ENCODE results near the gene PCNX2. TPM values are rescaled to one million over a fixed set of nuclear protein-coding genes. Genes with fewer than 3 reads are reported as not detected.

PCNX2 gene
- total RNA-seq, 1 experiment from 2014 or later, result 15.3 TPM

DNA sequence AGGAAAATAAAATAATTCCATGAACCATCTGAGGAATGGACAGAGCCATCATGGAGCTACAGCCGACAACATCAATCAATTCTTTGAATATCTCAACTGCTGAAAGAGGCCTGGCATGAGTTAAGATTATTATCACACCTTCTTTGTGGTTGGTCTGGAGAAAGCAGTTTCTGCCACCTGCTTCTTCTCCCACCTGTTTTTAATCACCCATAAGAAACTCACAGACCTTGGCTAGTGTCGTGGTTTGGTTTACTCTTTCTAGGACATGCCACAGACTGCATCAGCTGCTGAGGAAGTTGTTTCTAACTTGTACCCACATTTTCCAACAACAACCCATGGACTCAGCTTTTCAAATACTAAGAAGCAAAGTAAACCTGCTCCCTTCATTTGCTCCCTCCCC lies 279.6 kb downstream of the PCNX2 start:
- intact Hi-C loops (cut with micrococcal nuclease), result no loop called here
- ATAC-seq, result no peak
- ChIA-PET CTCF (no interaction called here), RAD21 (ENCODE audit: low non-redundant PET in 1 of 2, low total read pairs in 2 of 2, uncharacterized antibody in 2 of 2, unreplicated experiment in 2 of 2) (no interaction called here), POLR2A (no interaction called here)
- Histone ChIP-seq H3K27ac (ENCODE audit: low read depth, low read length) (no peak overlapping the region), H3K9me3 (ENCODE audit: control insufficient read depth in 1 of 2, insufficient read depth in 1 of 2, low read depth in 1 of 2, low read length in 2 of 2) (no peaks in the 10 kb centered on the region), H3K9me2 (ENCODE audit: insufficient read depth) (no peaks in the 10 kb centered on the region), H3K36me3 (ENCODE audit: control insufficient read depth in 1 of 2, insufficient read depth in 2 of 2, low read length in 2 of 2) (no peaks in the 10 kb centered on the region), H3K9ac (ENCODE audit: low read length) (no peak overlapping the region), H2AFZ (ENCODE audit: low read depth, low read length, poor library complexity, severe bottlenecking) (no peak overlapping the region), H3K4me3 (replicated peaks in 1 of 2; ENCODE audit: low read depth in 1 of 2, low read length in 2 of 2) (no peak overlapping the region), H4K20me1 (ENCODE audit: insufficient read depth) (no peaks in the 10 kb centered on the region), H3K4me2 (ENCODE audit: low read length) (no peak overlapping the region), H3K27me3 (ENCODE audit: insufficient read depth, low read length) (no peaks in the 10 kb centered on the region), H3K4me1 (ENCODE audit: control insufficient read depth in 1 of 2, insufficient read depth in 2 of 2, low read length in 2 of 2) (no peaks in the 10 kb centered on the region), H3K79me2 (ENCODE audit: insufficient read depth, low read length) (no peaks in the 10 kb centered on the region)
- TF ChIP-seq, protein P1, sequence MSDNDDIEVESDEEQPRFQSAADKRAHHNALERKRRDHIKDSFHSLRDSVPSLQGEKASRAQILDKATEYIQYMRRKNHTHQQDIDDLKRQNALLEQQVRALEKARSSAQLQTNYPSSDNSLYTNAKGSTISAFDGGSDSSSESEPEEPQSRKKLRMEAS (IDR thresholded peaks at IDR 0.05), result no peak
- TF ChIP-seq TCF7L2 (IDR thresholded peaks at IDR 0.05; ENCODE audit: borderline replicate concordance, extremely low read depth, insufficient read depth, insufficient read length) (no peak), POLR2AphosphoS5 (IDR thresholded peaks at IDR 0.05; ENCODE audit: low read depth, low read length) (no peak), EGR1 (IDR thresholded peaks at IDR 0.05; ENCODE audit: low read depth) (no peak), ZFX (IDR thresholded peaks at IDR 0.05) (no peak), ZBTB33 (IDR thresholded peaks at IDR 0.05; ENCODE audit: extremely low read depth, insufficient replicate concordance, low read length) (no peak), YY1 (IDR thresholded peaks at IDR 0.05; ENCODE audit: extremely low read depth, insufficient replicate concordance, low read depth, low read length) (no peak), CBX3 (IDR thresholded peaks at IDR 0.05; ENCODE audit: low read depth) (no peak)
- TF ChIP-seq, protein P2, sequence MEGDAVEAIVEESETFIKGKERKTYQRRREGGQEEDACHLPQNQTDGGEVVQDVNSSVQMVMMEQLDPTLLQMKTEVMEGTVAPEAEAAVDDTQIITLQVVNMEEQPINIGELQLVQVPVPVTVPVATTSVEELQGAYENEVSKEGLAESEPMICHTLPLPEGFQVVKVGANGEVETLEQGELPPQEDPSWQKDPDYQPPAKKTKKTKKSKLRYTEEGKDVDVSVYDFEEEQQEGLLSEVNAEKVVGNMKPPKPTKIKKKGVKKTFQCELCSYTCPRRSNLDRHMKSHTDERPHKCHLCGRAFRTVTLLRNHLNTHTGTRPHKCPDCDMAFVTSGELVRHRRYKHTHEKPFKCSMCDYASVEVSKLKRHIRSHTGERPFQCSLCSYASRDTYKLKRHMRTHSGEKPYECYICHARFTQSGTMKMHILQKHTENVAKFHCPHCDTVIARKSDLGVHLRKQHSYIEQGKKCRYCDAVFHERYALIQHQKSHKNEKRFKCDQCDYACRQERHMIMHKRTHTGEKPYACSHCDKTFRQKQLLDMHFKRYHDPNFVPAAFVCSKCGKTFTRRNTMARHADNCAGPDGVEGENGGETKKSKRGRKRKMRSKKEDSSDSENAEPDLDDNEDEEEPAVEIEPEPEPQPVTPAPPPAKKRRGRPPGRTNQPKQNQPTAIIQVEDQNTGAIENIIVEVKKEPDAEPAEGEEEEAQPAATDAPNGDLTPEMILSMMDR (IDR thresholded peaks at IDR 0.05 in 2 of 3, conservative IDR thresholded peaks at IDR 0.05 in 1 of 3; ENCODE audit: borderline replicate concordance in 1 of 3, insufficient read depth in 1 of 3, low read depth in 2 of 3, low read length in 2 of 3), result no peak
- TF ChIP-seq, protein P3, sequence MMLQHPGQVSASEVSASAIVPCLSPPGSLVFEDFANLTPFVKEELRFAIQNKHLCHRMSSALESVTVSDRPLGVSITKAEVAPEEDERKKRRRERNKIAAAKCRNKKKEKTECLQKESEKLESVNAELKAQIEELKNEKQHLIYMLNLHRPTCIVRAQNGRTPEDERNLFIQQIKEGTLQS (IDR thresholded peaks at IDR 0.05), result no peak
- no TSS peak for BruUV-seq (replicated peaks)
- DNase-seq (ENCODE audit: low read depth, low spot score), result no peak

Measured in HCT116 (cell line).